ENCODE measurements around the gene KARS1. TPM values are rescaled to one million over a fixed set of nuclear protein-coding genes. Genes with fewer than 3 reads are reported as not detected.

The KARS1 gene
- total RNA-seq, 1 donor from 2014 or later, result 110 TPM

GRCh38 chr16:75626806-75627205 is 20.7 kb downstream of the KARS1 start:
- Mint-ChIP-seq H3K9me3 (no peaks in the 10 kb centered on the region), H3K27ac (no peak overlapping the region), H3K4me3 (no peak overlapping the region), H3K27me3 (ENCODE audit: low read depth) (no peaks in the 10 kb centered on the region), H3K4me1 (peaks cover 9% of the 10 kb centered on the region), H3K36me3 (peaks cover 46% of the 10 kb centered on the region)
- no peak for TF ChIP-seq CTCF (IDR thresholded peaks at IDR 0.05; ENCODE audit: unreplicated experiment)
- DNase-seq (ENCODE audit: low spot score in 2 of 2, unreplicated experiment in 2 of 2), result no peak

- no peak for DNase-seq (ENCODE audit: low spot score in 2 of 2, unreplicated experiment in 2 of 2)
- no peak for TF ChIP-seq CTCF (IDR thresholded peaks at IDR 0.05; ENCODE audit: unreplicated experiment)
- peaks cover 23% of the 10 kb centered on the region for H3K4me1 Mint-ChIP-seq
- H3K36me3 Mint-ChIP-seq, result peaks cover 37% of the 10 kb centered on the region
- H3K9me3 Mint-ChIP-seq, result no peaks in the 10 kb centered on the region
- H3K27ac Mint-ChIP-seq, result peak overlapping the region; percentile 68
- H3K27me3 Mint-ChIP-seq (ENCODE audit: low read depth), result no peaks in the 10 kb centered on the region
- H3K4me3 Mint-ChIP-seq, result no peak overlapping the region
Measured at GRCh38 chr16:75624921-75625334, 22.5 kb downstream of the KARS1 start.

GRCh38 chr16:75622761-75623605 is 24.5 kb downstream of the KARS1 start, which contains the start of gene ADAT1:
ADAT1 (minus strand) TSS chr16:75623281; CDS start chr16:75620799, 2,482 bp downstream.
- Mint-ChIP-seq H3K4me1 (peaks cover 23% of the 10 kb centered on the region), H3K4me3 (peak within 1 kb of the TSS; percentile 95), H3K27ac (peak within 1 kb of the TSS; percentile 99), H3K9me3 (no peaks in the 10 kb centered on the region), H3K27me3 (ENCODE audit: low read depth) (no peaks in the 10 kb centered on the region), H3K36me3 (peaks cover 36% of the 10 kb centered on the region)
- TF ChIP-seq CTCF (IDR thresholded peaks at IDR 0.05; ENCODE audit: unreplicated experiment), result no peak
- DNase-seq (ENCODE audit: low spot score in 2 of 2, unreplicated experiment in 2 of 2), result peak; percentile 95 to 97

- peak overlapping the region; percentile 31 for H3K27ac Mint-ChIP-seq
- no peak for TF ChIP-seq CTCF (IDR thresholded peaks at IDR 0.05; ENCODE audit: unreplicated experiment)
- peaks cover 22% of the 10 kb centered on the region for H3K36me3 Mint-ChIP-seq
- H3K4me1 Mint-ChIP-seq, result peaks cover 23% of the 10 kb centered on the region
- H3K27me3 Mint-ChIP-seq (ENCODE audit: low read depth), result no peaks in the 10 kb centered on the region
- H3K9me3 Mint-ChIP-seq, result no peaks in the 10 kb centered on the region
- DNase-seq (ENCODE audit: low spot score in 2 of 2, unreplicated experiment in 2 of 2), result no peak
- H3K4me3 Mint-ChIP-seq, result peak overlapping the region; percentile 95
Measured at GRCh38 chr16:75621170-75621477, 26.3 kb downstream of the KARS1 start.

GRCh38 chr16:75620326-75621169 is 26.9 kb downstream of the KARS1 start:
- H3K36me3 Mint-ChIP-seq, result peaks cover 16% of the 10 kb centered on the region

More at GRCh38 chr16:75620326-75621169, 26.9 kb downstream of the KARS1 start:
- no peak for DNase-seq (ENCODE audit: low spot score in 2 of 2, unreplicated experiment in 2 of 2)
- no peaks in the 10 kb centered on the region for H3K9me3 Mint-ChIP-seq
- H3K4me1 Mint-ChIP-seq, result peaks cover 23% of the 10 kb centered on the region
- H3K27ac Mint-ChIP-seq, result peak overlapping the region; percentile 31
- TF ChIP-seq CTCF (IDR thresholded peaks at IDR 0.05; ENCODE audit: unreplicated experiment), result no peak
- no peaks in the 10 kb centered on the region for H3K27me3 Mint-ChIP-seq (ENCODE audit: low read depth)
- H3K4me3 Mint-ChIP-seq, result peak overlapping the region; percentile 95

All from mesothelial cell of epicardium (in vitro differentiated cells).